Thoracic aorta (tissue), 2 donors: ENCODE results near the gene MTA2. TPM values are rescaled to one million over a fixed set of nuclear protein-coding genes. Genes with fewer than 3 reads are reported as not detected.

Source experiments
- ATAC-seq: fragments of 150-250 bp; one replicate; pipeline ENCODE4 v1.8.0; 2017; ENCODE audit warnings: low read depth; ENCODE audit not compliant: insufficient number of reproducible peaks, low FRiP score
- DNase-seq: peaks from one replicate; pipeline ENCODE4 v3.0.0-alpha.2; 2020; ENCODE audit warnings: low spot score
- H3K27ac ChIP-seq, 2 donors: fragments of 200-600 bp; sonication (generic); 1 replicate in 1 of 2; 2 replicates in 1 of 2; pipeline ENCODE4 v1.5.1; 2016; ENCODE audit warnings: mild to moderate bottlenecking in 2 of 2, moderate library complexity in 2 of 2
- H3K27me3 ChIP-seq: fragments of 200-600 bp; sonication (generic); replicated peaks from 2 replicates; pipeline ENCODE4 v1.6.0; 2016; ENCODE audit warnings: mild to moderate bottlenecking; ENCODE audit not compliant: insufficient read depth
- H3K36me3 ChIP-seq: fragments of 200-600 bp; sonication (generic); one replicate; pipeline ENCODE4 v1.5.1; 2016
- H3K4me1 ChIP-seq, 2 donors: fragments of 200-600 bp; sonication (generic); 1 replicate in 1 of 2; 2 replicates in 1 of 2; pipeline versions ENCODE4 v1.5.1 to v1.6.0; 2016; ENCODE audit warnings: low read depth in 2 of 2, mild to moderate bottlenecking in 1 of 2; ENCODE audit not compliant: control insufficient read depth in 1 of 2
- H3K4me3 ChIP-seq: fragments of 200-600 bp; sonication (generic); 2 replicates; pipeline ENCODE4 v1.5.1; 2016; ENCODE audit warnings: mild to moderate bottlenecking
- H3K9me3 ChIP-seq: fragments of 200-600 bp; sonication (generic); 2 replicates; pipeline ENCODE4 v1.5.1; 2016
- CTCF ChIP-seq: fragments of 200-600 bp; sonication (generic); IDR thresholded peaks from one replicate; pipeline ENCODE4 v1.5.1; 2019; ENCODE audit warnings: antibody characterized with exemption
- total RNA-seq, 2 donors: library from RNA; depleted of rRNA; stranded (reverse); fragments of >200 nt; gene quantifications; one replicate each; pipeline versions ENCODE4 v1.1.0 to v1.2.3, GENCODE V29; 2016

MTA2 gene
- total RNA-seq, 2 donors from 2014 or later, result 55.9 to 124 TPM

GRCh38 chr11:62608776-62609175 is 7.1 kb upstream of the MTA2 start:
- H3K36me3 ChIP-seq, result peaks cover 28% of the 10 kb centered on the region
- no peak for TF ChIP-seq CTCF
- no peak for ATAC-seq
- no peak overlapping the region for H3K27ac ChIP-seq
- H3K9me3 ChIP-seq, result no peaks in the 10 kb centered on the region
- no peak for DNase-seq
- no peak overlapping the region for H3K4me3 ChIP-seq
- no peaks in the 10 kb centered on the region for H3K27me3 ChIP-seq
- H3K4me1 ChIP-seq, result peaks cover 11 to 34% of the 10 kb centered on the region in 2 donors

GRCh38 chr11:62607714-62608113 is 6.0 kb upstream of the MTA2 start:
- TF ChIP-seq CTCF, result no peak
- Histone ChIP-seq H3K36me3 (peaks cover 28% of the 10 kb centered on the region), H3K4me1 (peaks cover 11 to 36% of the 10 kb centered on the region in 2 donors), H3K27ac (no peak overlapping the region), H3K9me3 (no peaks in the 10 kb centered on the region), H3K4me3 (no peak overlapping the region), H3K27me3 (no peaks in the 10 kb centered on the region)
- no peak for ATAC-seq
- DNase-seq, result no peak

- no peaks in the 10 kb centered on the region for H3K9me3 ChIP-seq
- H3K4me3 ChIP-seq, result no peak overlapping the region
- TF ChIP-seq CTCF, result no peak
- H3K4me1 ChIP-seq, result peaks cover 4 to 29% of the 10 kb centered on the region in 2 donors
- DNase-seq (no peak), ATAC-seq (no peak)
- H3K27me3 ChIP-seq, result no peaks in the 10 kb centered on the region
- H3K27ac ChIP-seq, result no peak overlapping the region
- H3K36me3 ChIP-seq, result peaks cover 28% of the 10 kb centered on the region
Observed at GRCh38 chr11:62605902-62606301, 4.2 kb upstream of the MTA2 start.

- Histone ChIP-seq H3K4me3 (no peak overlapping the region), H3K4me1 (peaks cover 1 to 27% of the 10 kb centered on the region in 2 donors), H3K27ac (no peak overlapping the region), H3K36me3 (peaks cover 28% of the 10 kb centered on the region), H3K27me3 (no peaks in the 10 kb centered on the region), H3K9me3 (no peaks in the 10 kb centered on the region)
- TF ChIP-seq CTCF, result no peak
- ATAC-seq, result no peak
- DNase-seq, result no peak
Observed at GRCh38 chr11:62605467-62605866, 3.8 kb upstream of the MTA2 start.

GRCh38 chr11:62604460-62605120 is 2.9 kb upstream of the MTA2 start:
- no peak for ATAC-seq
- DNase-seq, result no peak
- H3K27me3 ChIP-seq, result no peaks in the 10 kb centered on the region
- H3K9me3 ChIP-seq, result no peaks in the 10 kb centered on the region
- H3K27ac ChIP-seq, result peak overlapping the region in 1 of 2 donors; percentile 3
- no peak for TF ChIP-seq CTCF
- H3K4me1 ChIP-seq, result peaks cover 10 to 27% of the 10 kb centered on the region in 2 donors
- no peak overlapping the region for H3K4me3 ChIP-seq
- H3K36me3 ChIP-seq, result peaks cover 28% of the 10 kb centered on the region
